HEK293 (cell line): ENCODE measurements around the gene TBC1D22A.

Source experiments
- CTCF ChIA-PET: fragments of 350-600 bp; formaldehyde crosslinking; extraction: SDS; loops from one replicate; lab custom pipeline; 2021; ENCODE audit warnings: antibody characterized with exemption; lab: Yijun Ruan, JAX
- POLR2A ChIA-PET: fragments of 300-600 bp; formaldehyde crosslinking; extraction: SDS; loops from one replicate; lab custom pipeline; 2020; ENCODE audit warnings: antibody characterized with exemption, inconsistent platforms; lab: Yijun Ruan, JAX
- H3K27ac ChIP-seq: fragments of 200-500 bp; sonication (Bioruptor generic); 2 replicates; pipeline ENCODE4 v1.5.1; 2014; ENCODE audit warnings: low read depth, low read length, control low read depth, inconsistent platforms; ENCODE audit errors: extremely low read depth
- H3K36me3 ChIP-seq, 2 experiments: fragments of 200-500 bp in 1 of 2; sonication (Bioruptor generic) in 1 of 2; 1 replicate in 1 of 2; 2 replicates in 1 of 2; pipeline ENCODE4 v1.5.1; 2014 to 2017; ENCODE audit warnings: inconsistent platforms in 2 of 2, low read length in 2 of 2; ENCODE audit not compliant: control insufficient read depth in 2 of 2, insufficient read depth in 1 of 2
- H3K4me1 ChIP-seq: fragments of 200-500 bp; sonication (Bioruptor generic); 2 replicates; pipeline ENCODE4 v1.5.1; 2014; ENCODE audit warnings: mild to moderate bottlenecking, low read length, inconsistent platforms; ENCODE audit not compliant: control insufficient read depth, insufficient read depth
- H3K4me3 ChIP-seq: 2 replicates; pipeline ENCODE4 v1.5.1; 2011; ENCODE audit warnings: low read depth, mild to moderate bottlenecking, control low read depth, low read length, moderate library complexity
- H3K9me3 ChIP-seq: fragments of 200-500 bp; sonication (Bioruptor generic); 2 replicates; pipeline ENCODE4 v1.5.1; 2014; ENCODE audit warnings: low read depth, low read length, inconsistent platforms; ENCODE audit not compliant: control insufficient read depth, insufficient read depth
- EGR2 ChIP-seq: fragments of 450-650 bp; formaldehyde crosslinking; IDR thresholded peaks from 2 replicates; pipeline ENCODE4 v1.5.1; 2016; ENCODE audit warnings: low read depth, missing biosample characterization, missing genetic modification characterization
- KLF16 ChIP-seq: fragments of 450-650 bp; formaldehyde crosslinking; IDR thresholded peaks from 2 replicates; pipeline ENCODE4 v1.5.1; 2017; ENCODE audit warnings: missing biosample characterization, missing genetic modification characterization
- SETDB1 ChIP-seq: IDR thresholded peaks from one replicate; pipeline ENCODE4 v1.6.1; 2017; ENCODE audit warnings: mild to moderate bottlenecking, low read length, moderate library complexity, mixed read lengths; ENCODE audit not compliant: insufficient read length
- ZBTB10 ChIP-seq: fragments of 450-650 bp; formaldehyde crosslinking; IDR thresholded peaks from 2 replicates; pipeline ENCODE4 v1.5.1; 2016; ENCODE audit warnings: missing biosample characterization, missing genetic modification characterization
- ZBTB11 ChIP-seq: fragments of 450-650 bp; formaldehyde crosslinking; conservative IDR thresholded peaks from 2 replicates; pipeline ENCODE4 v1.5.1; 2016; ENCODE audit warnings: low read depth, missing biosample characterization, missing genetic modification characterization
- ZFHX2 ChIP-seq: fragments of 450-650 bp; formaldehyde crosslinking; conservative IDR thresholded peaks from 2 replicates; pipeline ENCODE4 v1.5.1; 2016; ENCODE audit warnings: missing biosample characterization, missing genetic modification characterization
- ZNF324 ChIP-seq: fragments of 450-650 bp; formaldehyde crosslinking; IDR thresholded peaks from 2 replicates; pipeline ENCODE4 v1.5.1; 2016; ENCODE audit warnings: missing biosample characterization, missing genetic modification characterization
- ZNF37A ChIP-seq: fragments of 450-650 bp; IDR thresholded peaks from 2 replicates; pipeline ENCODE4 v1.5.1; 2018; ENCODE audit warnings: missing biosample characterization, missing genetic modification characterization
- ZNF398 ChIP-seq: fragments of 450-650 bp; formaldehyde crosslinking; IDR thresholded peaks from 2 replicates; pipeline ENCODE4 v1.5.1; 2017; ENCODE audit warnings: missing biosample characterization, missing genetic modification characterization
- ZNF518A ChIP-seq: fragments of 450-650 bp; formaldehyde crosslinking; conservative IDR thresholded peaks from 2 replicates; pipeline ENCODE4 v1.5.1; 2016; ENCODE audit warnings: low read depth, missing biosample characterization, missing genetic modification characterization
- ZNF530 ChIP-seq: fragments of 450-650 bp; formaldehyde crosslinking; IDR thresholded peaks from 2 replicates; pipeline ENCODE4 v1.5.1; 2016; ENCODE audit warnings: low read depth, missing biosample characterization, missing genetic modification characterization
- ZNF555 ChIP-seq: fragments of 450-650 bp; formaldehyde crosslinking; conservative IDR thresholded peaks from 2 replicates; pipeline ENCODE4 v1.5.1; 2017; ENCODE audit warnings: missing biosample characterization, mild to moderate bottlenecking, missing genetic modification characterization, inconsistent platforms
- ZNF670 ChIP-seq: fragments of 450-650 bp; formaldehyde crosslinking; IDR thresholded peaks from 2 replicates; pipeline ENCODE4 v1.5.1; 2016; ENCODE audit warnings: missing biosample characterization, missing genetic modification characterization, low read depth
- ZNF768 ChIP-seq: fragments of 450-650 bp; formaldehyde crosslinking; IDR thresholded peaks from 2 replicates; pipeline ENCODE4 v1.5.1; 2018; ENCODE audit warnings: missing biosample characterization, mild to moderate bottlenecking, missing genetic modification characterization
- ZSCAN16 ChIP-seq: fragments of 450-650 bp; formaldehyde crosslinking; IDR thresholded peaks from 2 replicates; pipeline ENCODE4 v1.5.1; 2016; ENCODE audit warnings: missing biosample characterization, missing genetic modification characterization
- TF ChIP-seq, protein P1 (sequence below): fragments of 450-650 bp; formaldehyde crosslinking; IDR thresholded peaks from 2 replicates; pipeline ENCODE4 v1.5.1; 2016; ENCODE audit warnings: missing biosample characterization, missing genetic modification characterization
- TF ChIP-seq, protein P2 (sequence below): IDR thresholded peaks from 2 replicates; pipeline ENCODE4 v1.6.1; 2011; ENCODE audit warnings: mild to moderate bottlenecking, low read depth, low read length, borderline replicate concordance

Gene TBC1D22A

DNA sequence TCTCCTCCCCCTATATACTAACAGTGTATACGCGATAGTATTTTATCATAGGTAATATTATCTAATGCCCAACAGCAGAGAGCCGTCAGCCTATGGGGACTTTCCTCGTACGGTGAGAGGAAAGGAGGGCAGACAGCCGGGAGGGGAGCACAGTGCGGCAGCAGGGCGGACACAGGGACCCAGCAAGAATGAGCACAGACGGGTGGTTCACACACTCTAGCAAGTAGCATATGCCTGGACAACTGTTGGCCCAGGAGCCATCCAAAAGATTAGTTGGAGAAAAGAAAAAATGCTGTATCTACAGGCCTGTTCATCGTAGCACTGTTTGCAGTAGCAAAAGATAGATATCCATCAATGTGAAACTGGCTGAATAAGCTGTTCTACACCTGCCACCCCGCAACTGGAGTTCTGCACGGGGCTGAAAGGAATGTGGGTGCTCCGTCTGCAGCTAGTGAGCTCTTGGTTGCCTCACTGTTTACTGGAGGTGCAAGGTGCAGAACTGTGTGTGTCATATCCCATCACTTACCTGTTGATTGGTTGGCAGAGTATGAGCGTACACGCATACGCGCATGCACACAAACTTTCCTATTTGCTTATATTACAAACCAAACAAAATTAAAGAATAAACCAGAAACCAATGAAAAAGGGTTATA lies 324.3 kb downstream of the TBC1D22A start:
- POLR2A ChIA-PET: no interaction called here
- no peaks in the 10 kb centered on the region for H3K36me3 ChIP-seq
- CTCF ChIA-PET: no interaction called here
- TF ChIP-seq, protein P1, sequence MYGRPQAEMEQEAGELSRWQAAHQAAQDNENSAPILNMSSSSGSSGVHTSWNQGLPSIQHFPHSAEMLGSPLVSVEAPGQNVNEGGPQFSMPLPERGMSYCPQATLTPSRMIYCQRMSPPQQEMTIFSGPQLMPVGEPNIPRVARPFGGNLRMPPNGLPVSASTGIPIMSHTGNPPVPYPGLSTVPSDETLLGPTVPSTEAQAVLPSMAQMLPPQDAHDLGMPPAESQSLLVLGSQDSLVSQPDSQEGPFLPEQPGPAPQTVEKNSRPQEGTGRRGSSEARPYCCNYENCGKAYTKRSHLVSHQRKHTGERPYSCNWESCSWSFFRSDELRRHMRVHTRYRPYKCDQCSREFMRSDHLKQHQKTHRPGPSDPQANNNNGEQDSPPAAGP: no peak
- no peak overlapping the region for H3K4me3 ChIP-seq
- no peak overlapping the region for H3K27ac ChIP-seq
- H3K9me3 ChIP-seq: no peaks in the 10 kb centered on the region
- no peaks in the 10 kb centered on the region for H3K4me1 ChIP-seq

- Histone ChIP-seq H3K27ac (no peak overlapping the region), H3K4me3 (no peak overlapping the region), H3K36me3 (no peaks in the 10 kb centered on the region), H3K9me3 (no peaks in the 10 kb centered on the region), H3K4me1 (no peaks in the 10 kb centered on the region)
- POLR2A ChIA-PET: no interaction called here
- CTCF ChIA-PET: no interaction called here
- TF ChIP-seq SETDB1 (no peak), ZNF768 (tag by site-specific recombination) (no peak), ZBTB10 (no peak), ZNF324 (tag by site-specific recombination) (no peak), EGR2 (tag by site-specific recombination) (no peak), ZBTB11 (tag by site-specific recombination) (no peak), ZNF398 (tag by site-specific recombination) (no peak), ZSCAN16 (tag by site-specific recombination) (no peak), ZFHX2 (no peak), ZNF670 (no peak), ZNF518A (no peak), ZNF530 (no peak), KLF16 (no peak), ZNF555 (tag by site-specific recombination) (no peak), ZNF37A (tag by site-specific recombination) (no peak)
- TF ChIP-seq, protein P2, sequence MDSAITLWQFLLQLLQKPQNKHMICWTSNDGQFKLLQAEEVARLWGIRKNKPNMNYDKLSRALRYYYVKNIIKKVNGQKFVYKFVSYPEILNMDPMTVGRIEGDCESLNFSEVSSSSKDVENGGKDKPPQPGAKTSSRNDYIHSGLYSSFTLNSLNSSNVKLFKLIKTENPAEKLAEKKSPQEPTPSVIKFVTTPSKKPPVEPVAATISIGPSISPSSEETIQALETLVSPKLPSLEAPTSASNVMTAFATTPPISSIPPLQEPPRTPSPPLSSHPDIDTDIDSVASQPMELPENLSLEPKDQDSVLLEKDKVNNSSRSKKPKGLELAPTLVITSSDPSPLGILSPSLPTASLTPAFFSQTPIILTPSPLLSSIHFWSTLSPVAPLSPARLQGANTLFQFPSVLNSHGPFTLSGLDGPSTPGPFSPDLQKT: no peak
Measured at GRCh38 chr22:47088480-47089158, 326.2 kb downstream of the TBC1D22A start.
